AG09309 (cell line): ENCODE results near the gene EVL.

ENCODE experiments used
- DNase-seq: peaks from one replicate; pipeline ENCODE4 v3.0.0-alpha.2; 2010; ENCODE audit warnings: low read depth
- H3K4me3 ChIP-seq: 2 replicates; pipeline ENCODE4 v1.5.1; 2011; ENCODE audit warnings: mild to moderate bottlenecking, low read depth, low read length, moderate library complexity; ENCODE audit not compliant: control insufficient read depth
- CTCF ChIP-seq: IDR thresholded peaks from 2 replicates; pipeline ENCODE4 v1.5.1; 2011; ENCODE audit warnings: mild to moderate bottlenecking, low read depth, low read length, inconsistent platforms; ENCODE audit not compliant: insufficient read depth, control insufficient read depth; ENCODE audit errors: missing control alignments

Gene EVL

GRCh38 chr14:100054316-100055075, 10.7 kb upstream of the EVL start:
- H3K4me3 ChIP-seq, result no peak overlapping the region
- no peak for DNase-seq
- TF ChIP-seq CTCF, result no peak

GRCh38 chr14:100056431-100056830, 8.8 kb upstream of the EVL start:
- DNase-seq, result no peak
- TF ChIP-seq CTCF, result no peak
- no peak overlapping the region for H3K4me3 ChIP-seq

GRCh38 chr14:100056964-100057795, 8.0 kb upstream of the EVL start:
- no peak for DNase-seq
- TF ChIP-seq CTCF, result peak; percentile 42
- H3K4me3 ChIP-seq, result no peak overlapping the region

GRCh38 chr14:100058777-100059437, 6.3 kb upstream of the EVL start:
- H3K4me3 ChIP-seq, result no peak overlapping the region
- no peak for TF ChIP-seq CTCF
- no peak for DNase-seq

- no peak for TF ChIP-seq CTCF
- H3K4me3 ChIP-seq, result no peak overlapping the region
- DNase-seq, result no peak
Observed at GRCh38 chr14:100059438-100059781, 5.8 kb upstream of the EVL start.

- no peak overlapping the region for H3K4me3 ChIP-seq
- TF ChIP-seq CTCF, result no peak
- DNase-seq, result no peak
Observed at GRCh38 chr14:100060760-100061159, 4.5 kb upstream of the EVL start.
